HCT116 (cell line): ENCODE data around the gene ADD2. TPM values are rescaled to one million over a fixed set of nuclear protein-coding genes. Genes with fewer than 3 reads are reported as not detected.

Experiments
- ATAC-seq: fragments of 200-7000 bp; cut with Tn5 transposase; 2 replicates; pipeline ENCODE4 v1.9.1; 2020; ENCODE audit warnings: mild to moderate bottlenecking, moderate library complexity
- BruUV-seq: library from RNA; stranded (reverse); fragments of 400-500 nt; replicated peaks from 2 replicates; lab custom pipeline; 2021; lab: Mats Ljungman, UMichigan
- CTCF ChIA-PET: fragments of 300-600 bp; sonication (Branson Sonifier 250); formaldehyde crosslinking; loops from one replicate; lab custom pipeline; 2021; ENCODE audit warnings: antibody characterized with exemption; lab: Charles Lee
- POLR2A ChIA-PET: fragments of 300-600, 350-600 bp; sonication (Branson Sonifier 250); formaldehyde crosslinking; loops from one replicate; lab custom pipeline; 2021; ENCODE audit warnings: antibody characterized with exemption; lab: Charles Lee
- RAD21 ChIA-PET, 2 experiments: fragments of 300-600 bp; sonication (Branson Sonifier 250); formaldehyde crosslinking; loops; one replicate each; lab custom pipeline; 2023; ENCODE audit warnings: low total read pairs in 2 of 2; ENCODE audit not compliant: uncharacterized antibody in 2 of 2, unreplicated experiment in 2 of 2, low non-redundant PET in 1 of 2; lab: Charles Lee
- DNase-seq: peaks from one replicate; pipeline ENCODE4 v3.0.0-alpha.2; 2010; ENCODE audit warnings: low read depth, low spot score
- H2AFZ ChIP-seq: fragments of 200-600 bp; shearing (Covaris generic), sonication (generic); 2 replicates; pipeline ENCODE4 v1.6.1; 2017; ENCODE audit warnings: low read depth, mixed run types, mixed read lengths, antibody characterized with exemption, low read length; ENCODE audit not compliant: poor library complexity, severe bottlenecking
- H3K27ac ChIP-seq: 2 replicates; pipeline ENCODE4 v1.5.1; 2012; ENCODE audit warnings: low read depth, low read length
- H3K27me3 ChIP-seq: fragments of 200-600 bp; sonication (generic); 2 replicates; pipeline ENCODE4 v1.6.1; 2016; ENCODE audit warnings: mixed run types, low read length, mixed read lengths; ENCODE audit not compliant: insufficient read depth
- H3K36me3 ChIP-seq, 2 experiments: fragments of 200-500 bp in 1 of 2; fragments of 200-600 bp in 1 of 2; sonication (Bioruptor generic) in 1 of 2; sonication (generic) in 1 of 2; 2 replicates each; pipeline versions ENCODE4 v1.5.1 to v1.6.1; 2014 to 2016; ENCODE audit warnings: low read length in 2 of 2, inconsistent platforms in 1 of 2, mixed read lengths in 1 of 2, mixed run types in 1 of 2; ENCODE audit not compliant: insufficient read depth in 2 of 2, control insufficient read depth in 1 of 2
- H3K4me1 ChIP-seq, 2 experiments: fragments of 200-600 bp in 1 of 2; sonication (generic) in 1 of 2; 2 replicates each; pipeline versions ENCODE4 v1.5.1 to v1.6.1; 2012 to 2017; ENCODE audit warnings: low read length in 2 of 2, inconsistent platforms in 1 of 2, mild to moderate bottlenecking in 1 of 2, mixed read lengths in 1 of 2, mixed run types in 1 of 2, moderate library complexity in 1 of 2; ENCODE audit not compliant: insufficient read depth in 2 of 2, control insufficient read depth in 1 of 2
- H3K4me2 ChIP-seq: fragments of 200-600 bp; sonication (generic); 2 replicates; pipeline ENCODE4 v1.6.1; 2017; ENCODE audit warnings: mixed run types, low read length, mixed read lengths
- H3K4me3 ChIP-seq, 2 experiments: fragments of 200-600 bp in 1 of 2; sonication (generic) in 1 of 2; replicated peaks in 1 of 2; 2 replicates each; pipeline ENCODE4 v1.5.1; 2011 to 2016; ENCODE audit warnings: low read length in 2 of 2, control low read depth in 1 of 2, low read depth in 1 of 2, mild to moderate bottlenecking in 1 of 2, mixed read lengths in 1 of 2, mixed run types in 1 of 2
- H3K79me2 ChIP-seq: fragments of 200-600 bp; sonication (generic); 2 replicates; pipeline ENCODE4 v1.6.1; 2017; ENCODE audit warnings: mild to moderate bottlenecking, mixed run types, low read length, moderate library complexity, mixed read lengths; ENCODE audit not compliant: insufficient read depth
- H3K9ac ChIP-seq: fragments of 200-600 bp; sonication (generic); 2 replicates; pipeline ENCODE4 v1.6.1; 2016; ENCODE audit warnings: low read length, mixed read lengths
- H3K9me2 ChIP-seq: fragments of 200-600 bp; sonication (generic), shearing (Covaris generic); 2 replicates; pipeline ENCODE4 v1.6.1; 2017; ENCODE audit warnings: mixed run types, mild to moderate bottlenecking, moderate library complexity; ENCODE audit not compliant: insufficient read depth
- H3K9me3 ChIP-seq, 2 experiments: fragments of 200-500 bp in 1 of 2; fragments of 200-600 bp in 1 of 2; sonication (Bioruptor generic) in 1 of 2; sonication (generic) in 1 of 2; 2 replicates each; pipeline ENCODE4 v1.6.1; 2014 to 2017; ENCODE audit warnings: low read length in 2 of 2, mixed read lengths in 2 of 2, inconsistent platforms in 1 of 2, low read depth in 1 of 2, mild to moderate bottlenecking in 1 of 2, mixed run types in 1 of 2, moderate library complexity in 1 of 2; ENCODE audit not compliant: control insufficient read depth in 1 of 2, insufficient read depth in 1 of 2
- H4K20me1 ChIP-seq: fragments of 200-600 bp; sonication (generic), shearing (Covaris generic); 2 replicates; pipeline ENCODE4 v1.6.1; 2017; ENCODE audit warnings: mixed run types, mild to moderate bottlenecking, moderate library complexity; ENCODE audit not compliant: insufficient read depth
- CEBPB ChIP-seq: IDR thresholded peaks from 2 replicates; pipeline ENCODE4 v1.6.1; 2012; ENCODE audit warnings: low read depth
- EGR1 ChIP-seq: IDR thresholded peaks from 2 replicates; pipeline ENCODE4 v1.6.1; 2012; ENCODE audit warnings: low read depth
- ELF1 ChIP-seq: IDR thresholded peaks from 2 replicates; pipeline ENCODE4 v1.6.1; 2012; ENCODE audit warnings: low read depth, borderline replicate concordance
- FOSL1 ChIP-seq: IDR thresholded peaks from 2 replicates; pipeline ENCODE4 v1.6.1; 2012; ENCODE audit warnings: low read depth
- POLR2AphosphoS5 ChIP-seq: IDR thresholded peaks from 2 replicates; pipeline ENCODE4 v1.6.1; 2011; ENCODE audit warnings: mild to moderate bottlenecking, low read depth, low read length, moderate library complexity
- SP1 ChIP-seq: IDR thresholded peaks from 2 replicates; pipeline ENCODE4 v1.6.1; 2012; ENCODE audit warnings: low read depth
- YY1 ChIP-seq: IDR thresholded peaks from 2 replicates; pipeline ENCODE4 v1.6.1; 2011; ENCODE audit warnings: low read length, low read depth, moderate library complexity, mild to moderate bottlenecking; ENCODE audit not compliant: insufficient replicate concordance; ENCODE audit errors: extremely low read depth
- intact Hi-C: fragments of 100-400 bp; cut with micrococcal nuclease; formaldehyde crosslinking; loops from 2 replicates; pipeline ENCODE4 v1.10.0; 2022
- total RNA-seq: library from RNA; stranded (reverse); gene quantifications from one replicate; pipeline ENCODE4 v1.2.1, GENCODE V29; 2021; ENCODE audit not compliant: unreplicated experiment
- TF ChIP-seq, protein P1 (sequence below): IDR thresholded peaks from 2 replicates; pipeline ENCODE4 v1.6.1; 2012

Gene ADD2
- total RNA-seq, 1 experiment from 2014 or later, result 0.15 TPM

GRCh38 chr2:70656421-70657010 is 111.5 kb downstream of the ADD2 start:
- H3K4me2 ChIP-seq, result no peak overlapping the region
- ATAC-seq (no peak), DNase-seq (no peak)
- no peaks in the 10 kb centered on the region for H3K27me3 ChIP-seq
- H3K9me3 ChIP-seq, result no peaks in the 10 kb centered on the region
- no peaks in the 10 kb centered on the region for H3K4me1 ChIP-seq
- BruUV-seq, result no TSS peak
- no peaks in the 10 kb centered on the region for H3K9me2 ChIP-seq
- no peak for TF ChIP-seq CEBPB
- RAD21 ChIA-PET, result no interaction called here
- H3K27ac ChIP-seq, result no peak overlapping the region
- no peaks in the 10 kb centered on the region for H4K20me1 ChIP-seq
- CTCF ChIA-PET, result interaction anchor here (1.0 to 1.5 kb wide), 3 partner anchors 127 to 291 kb away, joined by 3 to 5 read pairs (median 4); no protein-coding TSS in a partner anchor
- intact Hi-C loops, result loop anchor here (5.0 kb wide), 2 partner anchors 206 to 291 kb away; no protein-coding TSS in a partner anchor
- no peak overlapping the region for H2AFZ ChIP-seq
- H3K9ac ChIP-seq, result no peak overlapping the region
- no peaks in the 10 kb centered on the region for H3K79me2 ChIP-seq
- H3K36me3 ChIP-seq, result no peaks in the 10 kb centered on the region
- POLR2A ChIA-PET, result no interaction called here
- no peak overlapping the region for H3K4me3 ChIP-seq

- Histone ChIP-seq H3K4me1 (no peaks in the 10 kb centered on the region), H3K36me3 (no peaks in the 10 kb centered on the region), H3K27ac (no peak overlapping the region), H3K4me2 (no peak overlapping the region), H3K4me3 (no peak overlapping the region), H3K9me2 (no peaks in the 10 kb centered on the region), H3K79me2 (no peaks in the 10 kb centered on the region), H3K9ac (no peak overlapping the region), H3K9me3 (no peaks in the 10 kb centered on the region), H4K20me1 (no peaks in the 10 kb centered on the region), H3K27me3 (no peaks in the 10 kb centered on the region), H2AFZ (no peak overlapping the region)
- TF ChIP-seq SP1, result no peak
- TF ChIP-seq, protein P1, sequence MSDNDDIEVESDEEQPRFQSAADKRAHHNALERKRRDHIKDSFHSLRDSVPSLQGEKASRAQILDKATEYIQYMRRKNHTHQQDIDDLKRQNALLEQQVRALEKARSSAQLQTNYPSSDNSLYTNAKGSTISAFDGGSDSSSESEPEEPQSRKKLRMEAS, result no peak
- no peak for TF ChIP-seq ELF1
- no peak for TF ChIP-seq YY1
- TF ChIP-seq POLR2AphosphoS5, result no peak
- no peak for TF ChIP-seq FOSL1
- TF ChIP-seq EGR1, result no peak
- ChIA-PET RAD21 (no interaction called here), CTCF (interaction anchor here (0.7 to 1.5 kb wide), 5 partner anchors 13 to 331 kb away, joined by 3 to 5 read pairs (median 3); no protein-coding TSS in a partner anchor), POLR2A (interaction anchor here (0.7 kb wide), 1 partner anchor 80 kb away, joined by 3 read pairs; no protein-coding TSS in a partner anchor)
- intact Hi-C loops, result loop anchor here (1.0 to 5.0 kb wide), 3 partner anchors 130 to 292 kb away; no protein-coding TSS in a partner anchor
- no peak for DNase-seq
- no peak for ATAC-seq
- BruUV-seq, result no TSS peak
Observed at GRCh38 chr2:70655786-70656185, 112.2 kb downstream of the ADD2 start.
